Stomach (tissue), 9 donors: Measurements from ENCODE around the gene KRTAP10-2. TPM values are rescaled to one million over a fixed set of nuclear protein-coding genes. Genes with fewer than 3 reads are reported as not detected.
"Not testable (repeated sequence)": the region's sequence is repeated elsewhere in the genome, so short reads cannot be mapped to it uniquely, and the experiment has no call there.

Experiments used
- DNase-seq, 2 donors: peaks; one replicate each; pipeline versions ENCODE4 v3.0.0 to v3.0.0-alpha.2; 2013 to 2019
- H3K27ac ChIP-seq, 5 donors: fragments of 200-600 bp in 4 of 5; sonication (generic) in 4 of 5; one replicate each; pipeline ENCODE4 v1.5.1; 2013 to 2019; ENCODE audit warnings: mild to moderate bottlenecking in 1 of 5, moderate library complexity in 1 of 5
- H3K27me3 ChIP-seq, 3 donors: fragments of 200-600 bp; sonication (generic); one replicate each; pipeline ENCODE4 v1.5.1; 2017 to 2019; ENCODE audit warnings: mixed run types in 1 of 3
- H3K36me3 ChIP-seq, 4 donors: fragments of 200-600 bp; sonication (generic); 1 replicate in 3 of 4; 2 replicates in 1 of 4; pipeline ENCODE4 v1.5.1; 2016 to 2019
- H3K4me1 ChIP-seq, 4 donors: fragments of 200-600 bp; sonication (generic); one replicate each; pipeline ENCODE4 v1.5.1; 2016 to 2019
- H3K4me3 ChIP-seq, 4 donors: fragments of 200-600 bp; sonication (generic) in 3 of 4; one replicate each; pipeline ENCODE4 v1.5.1; 2016 to 2019; ENCODE audit warnings: mild to moderate bottlenecking in 1 of 4
- H3K9me3 ChIP-seq, 4 donors: fragments of 200-600 bp; sonication (generic); one replicate each; pipeline ENCODE4 v1.5.1; 2016 to 2019
- CTCF ChIP-seq, 7 experiments: fragments of 450-650 bp in 4 of 7; fragments of 200-600 bp in 3 of 7; sonication (generic) in 3 of 7; IDR thresholded peaks; one replicate each; pipeline ENCODE4 v1.5.1; 2016 to 2019; ENCODE audit warnings: antibody characterized with exemption in 7 of 7, control low read depth in 2 of 7, mild to moderate bottlenecking in 1 of 7
- EP300 ChIP-seq: sonication (generic); formaldehyde crosslinking; IDR thresholded peaks from one replicate; pipeline ENCODE4 v1.6.1; 2017; ENCODE audit warnings: antibody characterized with exemption
- POLR2A ChIP-seq, 4 donors: fragments of 450-650 bp; IDR thresholded peaks; one replicate each; pipeline ENCODE4 v1.6.1; 2016; ENCODE audit warnings: antibody characterized with exemption in 4 of 4, control low read depth in 2 of 4, mild to moderate bottlenecking in 1 of 4, moderate library complexity in 1 of 4
- POLR2AphosphoS5 ChIP-seq, 3 donors: sonication (generic); formaldehyde crosslinking; IDR thresholded peaks; one replicate each; pipeline ENCODE4 v1.6.1; 2016; ENCODE audit warnings: antibody characterized with exemption in 3 of 3
- WGBS, 5 donors: extraction: QIAGEN DNeasy Blood & Tissue Kit in 3 of 5; methylation state at CpG; one replicate each; pipeline versions ENCODE4 v1.1.5 to v1.1.7; 2013 to 2018; 5-methylcytosine and 5-hydroxymethylcytosine counted together
- intact Hi-C: fragments of 100-400 bp; cut with DNase I; formaldehyde crosslinking; loops from one replicate; pipeline ENCODE4 v1.15.1; 2023; ENCODE audit warnings: low total_unique reads
- polyA plus RNA-seq, 3 donors: library from polyadenylated mRNA; stranded (reverse); fragments of 200-250 nt; gene quantifications; one replicate each; pipeline ENCODE4 v1.2.3, GENCODE V29; 2013
- total RNA-seq, 5 donors: library from RNA; depleted of rRNA; stranded (reverse); fragments of >200 nt; gene quantifications; one replicate each; pipeline versions ENCODE4 v1.1.0 to v1.2.3, GENCODE V29; 2014 to 2016
- donor health status: healthy with polysubstance abuse.
- donor health status: Bipolar disorder and iron deficiency.
- donor health status: healthy.

Gene KRTAP10-2
- total and polyA plus RNA-seq, 8 donors: not detected

- no peaks in the 10 kb centered on the region for H3K36me3 ChIP-seq
- peaks cover 0 to 53% (median 6%) of the 10 kb centered on the region in 3 donors for H3K27me3 ChIP-seq
- H3K4me3 ChIP-seq: no peak overlapping the region
- DNase-seq: peak in 1 of 2 donors; percentile 45
- TF ChIP-seq POLR2A (IDR thresholded peaks at IDR 0.05) (no peak), CTCF (IDR thresholded peaks at IDR 0.05) (no peak), EP300 (no peak), POLR2AphosphoS5 (IDR thresholded peaks at IDR 0.05) (no peak)
- H3K27ac ChIP-seq: no peak overlapping the region
- intact Hi-C loops: no loop called here
- H3K9me3 ChIP-seq: peaks cover 0 to 30% (median 17%) of the 10 kb centered on the region in 4 donors
- no peaks in the 10 kb centered on the region for H3K4me1 ChIP-seq
- WGBS, 5 donors: 18 to 29% (median 20%) methylated on average over 11 of the region's 11 CpGs
These were observed 31.9 kb upstream of the KRTAP10-2 start for GRCh38 chr21:44583089-44583799.

GRCh38 chr21:44582055-44582454, 30.8 kb upstream of the KRTAP10-2 start:
- Histone ChIP-seq H3K4me3 (no peak overlapping the region), H3K27me3 (peaks cover 0 to 53% (median 6%) of the 10 kb centered on the region in 3 donors), H3K9me3 (peaks cover 0 to 36% (median 24%) of the 10 kb centered on the region in 4 donors), H3K36me3 (no peaks in the 10 kb centered on the region), H3K4me1 (no peaks in the 10 kb centered on the region), H3K27ac (no peak overlapping the region)
- intact Hi-C loops: no loop called here
- 74 to 82% (median 79%) methylated on average over 15 of the region's 15 CpGs for WGBS, 5 donors
- DNase-seq: no peak
- TF ChIP-seq EP300 (no peak), POLR2A (IDR thresholded peaks at IDR 0.05) (no peak), POLR2AphosphoS5 (IDR thresholded peaks at IDR 0.05) (no peak), CTCF (IDR thresholded peaks at IDR 0.05) (no peak)

- H3K27ac ChIP-seq: no peak overlapping the region
- 81 to 90% (median 84%) methylated on average over 3 of the region's 3 CpGs for WGBS, 5 donors
- peaks cover 0 to 48% (median 4%) of the 10 kb centered on the region in 3 donors for H3K27me3 ChIP-seq
- no peaks in the 10 kb centered on the region for H3K36me3 ChIP-seq
- no peak overlapping the region for H3K4me3 ChIP-seq
- peaks cover 0 to 45% (median 32%) of the 10 kb centered on the region in 4 donors for H3K9me3 ChIP-seq
- no peak for DNase-seq
- H3K4me1 ChIP-seq: no peaks in the 10 kb centered on the region
- TF ChIP-seq POLR2AphosphoS5 (IDR thresholded peaks at IDR 0.05) (no peak), EP300 (no peak), POLR2A (IDR thresholded peaks at IDR 0.05) (no peak)
- intact Hi-C loops: no loop called here
These were observed 29.9 kb upstream of the KRTAP10-2 start for GRCh38 chr21:44581158-44581557.

- H3K4me3 ChIP-seq, DNase-seq, H3K27ac ChIP-seq, intact Hi-C loops, H3K4me1 ChIP-seq, H3K36me3 ChIP-seq: not testable (repeated sequence)
- Histone ChIP-seq H3K9me3 (peaks cover 0 to 46% (median 34%) of the 10 kb centered on the region in 4 donors), H3K27me3 (peaks cover 0 to 42% (median 0%) of the 10 kb centered on the region in 3 donors)
- 32 to 45% (median 37%) methylated on average over 12 to 19 of the region's 19 CpGs for WGBS, 5 donors
These were observed 29.0 kb upstream of the KRTAP10-2 start, which contains the start of gene KRTAP10-5 for GRCh38 chr21:44580231-44580821. Gene KRTAP10-5, minus strand, starts transcription at chr21:44580604. Its CDS starts 26 bp downstream, at chr21:44580578.

GRCh38 chr21:44579833-44580144, 28.5 kb upstream of the KRTAP10-2 start:
- DNase-seq: no peak
- TF ChIP-seq POLR2AphosphoS5 (IDR thresholded peaks at IDR 0.05) (no peak), POLR2A (IDR thresholded peaks at IDR 0.05) (no peak), EP300 (no peak), CTCF (IDR thresholded peaks at IDR 0.05) (no peak)

More at GRCh38 chr21:44579833-44580144, 28.5 kb upstream of the KRTAP10-2 start:
- Histone ChIP-seq H3K9me3 (peaks cover 0 to 46% (median 34%) of the 10 kb centered on the region in 4 donors), H3K4me3 (no peak overlapping the region), H3K27ac (no peak overlapping the region), H3K4me1 (peaks cover 0 to 4% (median 2%) of the 10 kb centered on the region in 4 donors), H3K27me3 (peaks cover 0 to 44% (median 0%) of the 10 kb centered on the region in 3 donors), H3K36me3 (no peaks in the 10 kb centered on the region)
- intact Hi-C loops: no loop called here
- WGBS, 5 donors: 65 to 81% (median 67%) methylated on average over 7 of the region's 7 CpGs
